Memory B cell (primary cell): ENCODE results near the gene FNDC3B.

Experiments used
- ATAC-seq: fragments of 150-1000 bp; cut with Tn5 transposase; 2 replicates; pipeline ENCODE4 v1.10.0; 2021; ENCODE audit warnings: low read depth, mild to moderate bottlenecking, moderate library complexity
- DNase-seq, 2 donors: peaks; one replicate each; pipeline ENCODE4 v3.0.0; 2022; ENCODE audit warnings: low spot score in 2 of 2
- H3K27ac Mint-ChIP-seq: one replicate; pipeline ENCODE4 v1.8.0; 2022; ENCODE audit warnings: mild to moderate bottlenecking, moderate library complexity, mixed read lengths
- H3K27me3 Mint-ChIP-seq: one replicate; pipeline ENCODE4 v1.8.0; 2022; ENCODE audit warnings: mixed read lengths
- H3K36me3 Mint-ChIP-seq: one replicate; pipeline ENCODE4 v1.8.0; 2022; ENCODE audit warnings: mild to moderate bottlenecking, mixed read lengths
- H3K4me1 Mint-ChIP-seq: one replicate; pipeline ENCODE4 v1.8.0; 2022; ENCODE audit warnings: mixed read lengths
- H3K4me3 Mint-ChIP-seq: one replicate; pipeline ENCODE4 v1.8.0; 2022; ENCODE audit warnings: mild to moderate bottlenecking, moderate library complexity, mixed read lengths
- H3K9me3 Mint-ChIP-seq: one replicate; pipeline ENCODE4 v1.8.0; 2022; ENCODE audit warnings: mixed read lengths

Gene FNDC3B

DNA sequence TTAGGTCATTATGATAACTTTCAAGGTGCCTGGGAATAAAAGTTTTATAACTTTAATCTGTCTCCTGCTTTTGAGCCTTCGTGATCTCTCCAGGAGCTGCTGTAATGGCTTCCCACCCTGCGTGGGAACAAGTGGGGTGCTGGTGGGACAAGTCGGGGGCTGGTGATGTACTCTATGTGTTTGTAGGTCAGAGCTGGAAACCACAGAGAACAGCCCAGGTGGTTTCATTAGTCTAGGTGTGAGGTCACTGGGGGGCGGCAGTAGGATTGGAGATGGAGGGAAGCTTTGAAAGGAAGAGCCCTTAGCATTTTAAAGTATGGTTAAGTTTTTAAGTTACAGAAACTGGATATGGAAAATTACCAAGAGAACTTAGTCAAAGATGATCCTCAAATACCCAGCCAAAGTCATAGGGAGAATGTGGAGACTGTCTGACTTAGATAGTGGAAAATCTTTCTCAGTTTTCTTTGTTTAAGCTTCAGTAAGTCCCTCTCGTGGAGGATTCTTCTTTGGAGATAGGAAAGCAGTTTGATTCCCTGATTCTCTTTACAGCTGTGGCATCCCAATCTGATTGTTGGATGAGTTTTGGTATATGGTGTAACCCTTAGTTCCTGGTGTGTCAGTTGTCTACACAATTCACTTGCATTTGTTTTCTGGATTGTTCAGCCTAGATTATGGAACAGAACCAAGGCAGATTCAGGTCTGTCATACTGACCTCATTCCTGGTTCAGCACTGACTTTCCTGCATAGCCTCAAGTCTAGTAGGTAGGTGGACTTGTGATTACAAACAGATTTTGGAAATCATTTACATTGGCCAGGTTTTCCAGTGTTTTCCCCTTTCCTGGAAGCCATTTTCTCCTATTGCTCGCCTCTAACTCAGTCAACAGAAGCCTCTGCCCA lies 115.6 kb downstream of the FNDC3B start:
- no peaks in the 10 kb centered on the region for H3K9me3 Mint-ChIP-seq
- peaks cover 2% of the 10 kb centered on the region for H3K27me3 Mint-ChIP-seq
- no peak overlapping the region for H3K27ac Mint-ChIP-seq
- DNase-seq: no peak
- H3K36me3 Mint-ChIP-seq: no peaks in the 10 kb centered on the region
- peaks cover 2% of the 10 kb centered on the region for H3K4me1 Mint-ChIP-seq
- no peak overlapping the region for H3K4me3 Mint-ChIP-seq
- ATAC-seq: no peak

GRCh38 chr3:172155897-172156585 lies 116.7 kb downstream of the FNDC3B start:
- H3K36me3 Mint-ChIP-seq: no peaks in the 10 kb centered on the region
- peaks cover 5% of the 10 kb centered on the region for H3K4me1 Mint-ChIP-seq
- H3K4me3 Mint-ChIP-seq: no peak overlapping the region
- no peaks in the 10 kb centered on the region for H3K9me3 Mint-ChIP-seq
- ATAC-seq (no peak), DNase-seq (no peak)
- no peak overlapping the region for H3K27ac Mint-ChIP-seq
- peaks cover 2% of the 10 kb centered on the region for H3K27me3 Mint-ChIP-seq

GRCh38 chr3:172156586-172156955 lies 117.2 kb downstream of the FNDC3B start:
- Mint-ChIP-seq H3K4me1 (peaks cover 5% of the 10 kb centered on the region), H3K4me3 (no peak overlapping the region), H3K9me3 (no peaks in the 10 kb centered on the region), H3K27me3 (peaks cover 2% of the 10 kb centered on the region), H3K36me3 (no peaks in the 10 kb centered on the region), H3K27ac (no peak overlapping the region)
- ATAC-seq (no peak), DNase-seq (no peak)

GRCh38 chr3:172157564-172158258 lies 118.3 kb downstream of the FNDC3B start:
- peaks cover 5% of the 10 kb centered on the region for H3K4me1 Mint-ChIP-seq
- H3K27ac Mint-ChIP-seq: no peak overlapping the region
- H3K9me3 Mint-ChIP-seq: no peaks in the 10 kb centered on the region
- no peak for DNase-seq
- no peak for ATAC-seq
- no peak overlapping the region for H3K4me3 Mint-ChIP-seq
- H3K36me3 Mint-ChIP-seq: no peaks in the 10 kb centered on the region
- H3K27me3 Mint-ChIP-seq: peaks cover 2% of the 10 kb centered on the region

DNA sequence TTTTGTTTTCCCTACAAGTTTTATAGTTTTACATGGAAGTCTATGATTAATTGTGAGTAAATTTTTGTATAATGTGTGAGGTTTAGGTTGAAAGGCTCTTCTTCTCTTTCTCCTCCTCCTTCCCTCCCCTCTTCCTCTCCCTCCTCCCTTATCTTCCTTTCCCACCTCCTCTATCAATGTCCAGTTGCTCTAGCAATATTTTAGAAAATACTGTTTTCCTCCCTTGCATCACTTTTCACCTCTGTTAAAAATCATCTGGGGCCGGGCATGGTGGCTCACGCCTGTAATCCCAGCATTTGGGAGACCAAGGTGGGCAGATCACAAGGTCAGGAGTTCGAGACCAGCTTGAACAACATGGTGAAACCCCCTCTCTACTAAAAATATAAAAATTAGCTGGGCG lies 119.4 kb downstream of the FNDC3B start:
- no peaks in the 10 kb centered on the region for H3K27me3 Mint-ChIP-seq
- no peak overlapping the region for H3K4me3 Mint-ChIP-seq
- no peak overlapping the region for H3K27ac Mint-ChIP-seq
- DNase-seq: no peak
- no peaks in the 10 kb centered on the region for H3K9me3 Mint-ChIP-seq
- ATAC-seq: no peak
- H3K36me3 Mint-ChIP-seq: no peaks in the 10 kb centered on the region
- peaks cover 5% of the 10 kb centered on the region for H3K4me1 Mint-ChIP-seq

- ATAC-seq (no peak), DNase-seq (no peak)
- H3K27me3 Mint-ChIP-seq: no peaks in the 10 kb centered on the region
- H3K4me3 Mint-ChIP-seq: no peak overlapping the region
- H3K27ac Mint-ChIP-seq: no peak overlapping the region
- peaks cover 5% of the 10 kb centered on the region for H3K4me1 Mint-ChIP-seq
- H3K36me3 Mint-ChIP-seq: no peaks in the 10 kb centered on the region
- H3K9me3 Mint-ChIP-seq: no peaks in the 10 kb centered on the region
These were observed 120.0 kb downstream of the FNDC3B start for GRCh38 chr3:172159376-172159775.

DNA sequence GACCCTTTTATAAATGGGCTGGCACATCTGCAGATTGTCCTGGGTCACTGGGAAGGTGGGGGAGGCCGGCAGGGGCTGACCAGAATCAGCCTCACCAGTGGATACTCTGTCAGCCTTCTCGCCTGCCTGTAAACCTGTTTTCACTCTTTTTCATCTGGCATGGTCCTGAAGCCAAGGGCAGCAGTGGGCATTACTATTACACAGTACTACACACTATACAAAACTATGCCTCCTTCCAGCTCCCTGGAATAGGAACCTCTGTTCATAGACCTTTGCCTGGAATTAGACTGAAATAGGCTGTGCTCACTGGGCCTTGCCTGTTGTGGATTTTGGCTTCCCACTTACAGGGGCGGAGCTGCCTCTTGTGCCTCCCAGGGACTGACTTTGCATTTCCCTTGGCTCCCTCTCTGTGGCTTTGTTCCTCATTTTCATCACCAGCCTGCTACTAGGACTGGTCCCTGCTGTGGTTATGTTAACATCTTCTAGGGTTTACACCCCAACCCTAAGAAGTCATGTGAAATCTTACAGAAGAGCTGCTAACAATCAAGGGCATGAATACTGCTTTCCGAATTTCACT lies 120.7 kb downstream of the FNDC3B start:
- Mint-ChIP-seq H3K9me3 (no peaks in the 10 kb centered on the region), H3K27ac (no peak overlapping the region), H3K4me1 (peaks cover 5% of the 10 kb centered on the region), H3K4me3 (no peak overlapping the region), H3K36me3 (no peaks in the 10 kb centered on the region), H3K27me3 (no peaks in the 10 kb centered on the region)
- DNase-seq (no peak), ATAC-seq (no peak)

DNA sequence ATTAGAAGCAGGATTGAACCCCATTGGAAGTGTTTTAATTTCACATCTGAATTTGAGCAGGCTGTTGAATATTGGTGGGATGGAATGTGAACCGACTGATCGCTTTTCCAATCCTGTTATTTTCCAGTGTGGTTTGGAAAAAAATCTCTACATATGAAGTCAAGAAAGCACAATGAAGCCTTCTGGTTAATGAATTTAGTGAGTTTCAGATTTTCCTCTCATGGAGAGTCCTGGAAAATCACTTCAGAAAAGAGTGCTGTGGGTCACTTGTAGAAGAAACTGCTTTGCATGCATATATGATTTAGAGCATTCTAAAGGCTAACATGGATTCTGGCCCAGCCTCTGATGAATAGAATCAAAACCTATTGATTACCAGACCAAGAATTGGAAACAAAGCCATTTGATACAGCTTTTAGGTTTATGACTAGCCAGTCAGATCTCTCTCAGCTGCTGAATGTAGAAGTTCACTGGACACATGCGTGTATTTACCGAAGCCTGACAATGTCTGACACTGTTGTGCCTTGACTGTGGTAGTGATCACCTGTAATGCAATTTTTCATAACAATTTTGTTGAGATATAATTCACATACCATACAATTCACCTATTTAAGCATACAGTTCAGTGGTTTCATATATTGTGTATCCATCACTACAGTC lies 121.9 kb downstream of the FNDC3B start:
- Mint-ChIP-seq H3K27ac (no peak overlapping the region), H3K9me3 (no peaks in the 10 kb centered on the region), H3K27me3 (no peaks in the 10 kb centered on the region), H3K4me1 (peaks cover 5% of the 10 kb centered on the region), H3K36me3 (no peaks in the 10 kb centered on the region), H3K4me3 (no peak overlapping the region)
- DNase-seq (no peak), ATAC-seq (no peak)

DNA sequence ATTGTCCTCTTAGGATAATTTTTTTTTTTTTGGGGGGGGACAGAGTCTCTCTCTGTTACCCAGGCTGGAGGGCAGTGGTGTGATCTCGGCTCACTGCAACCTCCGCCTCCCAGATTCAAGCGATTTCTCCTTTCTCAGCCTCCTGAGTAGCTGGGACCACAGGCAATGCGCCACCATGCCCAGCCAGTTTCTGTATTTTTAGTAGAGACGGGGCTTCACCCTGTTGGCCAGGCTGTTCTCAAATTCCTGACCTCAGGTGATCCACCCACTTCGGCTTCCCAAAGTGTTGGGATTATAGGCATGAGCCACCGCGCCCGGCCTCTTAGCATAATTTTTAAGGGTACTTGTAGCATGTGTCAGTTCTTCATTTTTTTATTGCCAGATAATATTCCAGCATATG lies 122.6 kb downstream of the FNDC3B start:
- H3K27me3 Mint-ChIP-seq: no peaks in the 10 kb centered on the region

DNA sequence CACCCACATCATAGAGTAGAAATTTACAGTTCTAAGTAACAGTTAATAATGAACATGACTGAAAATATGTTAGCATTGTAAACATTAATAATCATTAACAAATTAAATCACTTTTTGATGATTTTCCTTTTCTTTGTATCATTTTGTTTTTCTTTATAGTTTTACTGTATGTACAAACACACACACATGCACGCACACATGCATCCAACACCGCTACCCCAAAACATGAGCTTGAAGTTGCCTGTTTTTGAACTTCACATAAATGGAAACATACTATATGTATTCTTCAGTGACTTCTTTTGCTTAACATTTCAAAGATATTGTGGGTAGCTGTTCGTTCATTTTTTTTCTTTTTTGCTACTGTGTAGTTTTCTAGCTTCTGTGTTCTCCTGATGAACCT lies 123.9 kb downstream of the FNDC3B start:
- Mint-ChIP-seq H3K36me3 (no peaks in the 10 kb centered on the region), H3K9me3 (no peaks in the 10 kb centered on the region), H3K27me3 (no peaks in the 10 kb centered on the region), H3K4me3 (no peak overlapping the region), H3K4me1 (peaks cover 5% of the 10 kb centered on the region), H3K27ac (no peak overlapping the region)
- no peak for ATAC-seq
- no peak for DNase-seq

More for the DNA sequence above, 122.6 kb downstream of the FNDC3B start:
- no peak for ATAC-seq
- Mint-ChIP-seq H3K9me3 (no peaks in the 10 kb centered on the region), H3K4me3 (no peak overlapping the region), H3K4me1 (peaks cover 5% of the 10 kb centered on the region), H3K36me3 (no peaks in the 10 kb centered on the region), H3K27ac (no peak overlapping the region)
- no peak for DNase-seq

GRCh38 chr3:172164620-172165362 lies 125.4 kb downstream of the FNDC3B start:
- Mint-ChIP-seq H3K9me3 (no peaks in the 10 kb centered on the region), H3K4me3 (no peak overlapping the region), H3K27ac (no peak overlapping the region), H3K36me3 (no peaks in the 10 kb centered on the region), H3K27me3 (no peaks in the 10 kb centered on the region), H3K4me1 (peaks cover 5% of the 10 kb centered on the region)
- DNase-seq (no peak), ATAC-seq (no peak)

GRCh38 chr3:172166261-172166660 lies 126.9 kb downstream of the FNDC3B start:
- ATAC-seq: no peak
- H3K9me3 Mint-ChIP-seq: no peaks in the 10 kb centered on the region
- no peaks in the 10 kb centered on the region for H3K4me1 Mint-ChIP-seq
- no peak for DNase-seq
- H3K4me3 Mint-ChIP-seq: no peak overlapping the region
- no peaks in the 10 kb centered on the region for H3K36me3 Mint-ChIP-seq
- H3K27ac Mint-ChIP-seq: no peak overlapping the region
- no peaks in the 10 kb centered on the region for H3K27me3 Mint-ChIP-seq

GRCh38 chr3:172166890-172167289 lies 127.5 kb downstream of the FNDC3B start:
- no peaks in the 10 kb centered on the region for H3K36me3 Mint-ChIP-seq
- H3K4me1 Mint-ChIP-seq: no peaks in the 10 kb centered on the region
- ATAC-seq (no peak), DNase-seq (no peak)
- H3K27ac Mint-ChIP-seq: no peak overlapping the region
- no peaks in the 10 kb centered on the region for H3K9me3 Mint-ChIP-seq
- no peak overlapping the region for H3K4me3 Mint-ChIP-seq
- H3K27me3 Mint-ChIP-seq: no peaks in the 10 kb centered on the region
